ENCODE data around the gene NFYC. TPM values are rescaled to one million over a fixed set of nuclear protein-coding genes. Genes with fewer than 3 reads are reported as not detected.
A peak's percentile ranks its signal among the peaks of the same experiment; 100 is the strongest.

The NFYC gene
- total RNA-seq, 3 donors from 2014 or later, result 42.7 to 69.7 (median 55.7) TPM

DNA sequence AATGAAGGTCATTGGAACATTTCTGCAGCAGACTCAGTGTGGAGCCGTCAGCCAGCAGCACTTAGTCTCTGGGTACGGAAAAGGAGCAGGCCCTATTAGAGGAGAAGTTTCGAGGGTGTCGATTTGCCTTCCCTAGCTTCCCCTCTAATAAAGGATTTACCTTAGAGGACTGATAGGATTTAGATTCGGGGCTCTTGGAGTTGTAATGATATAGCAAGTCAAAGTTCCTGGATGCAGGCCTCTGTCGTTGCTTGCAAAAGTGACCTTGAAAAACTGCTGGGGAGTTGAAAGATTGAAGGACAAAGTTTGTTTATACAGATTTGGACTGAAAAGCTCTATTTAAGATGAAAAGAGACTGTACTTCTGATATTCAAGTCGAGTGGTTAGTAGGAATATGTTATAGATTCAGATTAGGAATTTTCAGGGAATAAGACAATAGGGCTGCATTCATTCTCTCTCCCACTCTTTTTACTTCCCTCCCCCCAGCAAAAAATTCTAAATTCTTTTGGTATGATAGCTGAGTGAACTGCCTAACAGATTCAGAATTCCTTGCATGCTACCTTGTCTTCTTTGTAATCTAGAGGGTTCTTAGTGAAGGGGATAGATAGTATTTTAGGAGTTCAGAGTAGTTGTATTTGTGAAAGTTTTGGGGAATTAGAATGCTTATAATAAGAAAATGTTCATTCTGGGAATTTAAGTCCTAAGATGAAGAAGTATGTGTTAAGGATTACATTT, 19.2 kb downstream of the NFYC start:
- DNase-seq (ENCODE audit: low spot score in 2 of 2), result no peak

DNA sequence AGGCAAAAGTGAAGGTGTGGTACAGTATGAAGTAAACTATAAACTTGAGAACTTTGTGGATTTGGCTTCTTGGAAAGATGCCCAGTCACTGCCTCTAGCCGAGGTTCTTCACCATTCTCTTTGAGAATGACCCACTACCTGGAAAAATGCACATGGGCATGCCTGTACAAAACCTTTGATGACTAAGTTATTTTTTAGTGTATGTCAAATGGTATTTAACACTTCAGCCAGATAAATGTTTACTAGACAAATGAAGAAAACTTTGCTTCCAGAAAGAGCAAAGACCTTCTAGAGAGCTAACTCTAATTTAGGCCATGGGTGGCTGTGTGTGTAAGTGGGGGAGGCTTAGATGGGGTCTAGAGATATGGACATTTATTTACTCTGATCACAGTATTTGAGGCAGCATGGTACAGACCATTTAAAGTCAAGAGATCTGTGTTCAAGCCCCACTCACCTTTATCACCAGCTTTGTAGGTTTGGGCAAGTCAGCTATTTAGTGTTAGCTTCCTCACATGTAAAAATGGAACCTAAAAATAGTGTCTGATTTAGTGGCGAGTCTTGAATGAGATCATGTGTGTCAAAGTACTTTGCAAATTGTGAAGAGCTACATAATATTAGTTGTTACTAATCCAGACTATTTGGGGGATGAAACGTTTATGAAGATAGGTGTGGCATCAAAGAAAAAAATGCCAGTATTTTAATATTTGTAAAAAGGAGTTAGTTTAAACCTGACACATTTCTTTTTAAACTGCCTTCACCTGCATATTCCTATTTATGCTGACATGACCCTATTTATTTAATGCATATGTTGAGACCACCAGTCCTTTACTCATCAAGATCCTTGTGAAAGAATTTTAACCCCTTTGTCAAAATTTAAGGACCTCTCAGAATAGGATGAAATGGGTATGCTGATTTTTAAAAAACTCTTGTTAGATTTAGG, 20.2 kb downstream of the NFYC start:
- Histone ChIP-seq H3K27me3 (no peaks in the 10 kb centered on the region), H3K27ac (peak overlapping the region; percentile 79 to 80), H3K9me3 (no peaks in the 10 kb centered on the region), H3K4me1 (peaks cover 0 to 8% of the 10 kb centered on the region in 2 donors), H3K36me3 (no peaks in the 10 kb centered on the region), H3K4me3 (peak overlapping the region in 2 of 3 donors; percentile 17 to 58)
- intact Hi-C loops (cut with DNase I; ENCODE audit: low total_unique reads), result no loop called here
- no peak for DNase-seq (ENCODE audit: low spot score in 2 of 2)
- TF ChIP-seq CTCF (IDR thresholded peaks at IDR 0.05) (no peak), POLR2AphosphoS5 (IDR thresholded peaks at IDR 0.05) (no peak), POLR2A (IDR thresholded peaks at IDR 0.05) (no peak)

More for the DNA sequence above, 19.2 kb downstream of the NFYC start:
- H3K9me3 ChIP-seq, result no peaks in the 10 kb centered on the region
- no peaks in the 10 kb centered on the region for H3K36me3 ChIP-seq
- H3K27me3 ChIP-seq, result no peaks in the 10 kb centered on the region
- intact Hi-C loops (cut with DNase I; ENCODE audit: low total_unique reads), result no loop called here
- peaks cover 0 to 8% of the 10 kb centered on the region in 2 donors for H3K4me1 ChIP-seq
- TF ChIP-seq POLR2A (IDR thresholded peaks at IDR 0.05), result no peak
- TF ChIP-seq CTCF (IDR thresholded peaks at IDR 0.05), result no peak
- no peak for TF ChIP-seq POLR2AphosphoS5 (IDR thresholded peaks at IDR 0.05)
- peak overlapping the region; percentile 79 to 80 for H3K27ac ChIP-seq
- peak overlapping the region in 2 of 3 donors; percentile 58 to 65 for H3K4me3 ChIP-seq

DNA sequence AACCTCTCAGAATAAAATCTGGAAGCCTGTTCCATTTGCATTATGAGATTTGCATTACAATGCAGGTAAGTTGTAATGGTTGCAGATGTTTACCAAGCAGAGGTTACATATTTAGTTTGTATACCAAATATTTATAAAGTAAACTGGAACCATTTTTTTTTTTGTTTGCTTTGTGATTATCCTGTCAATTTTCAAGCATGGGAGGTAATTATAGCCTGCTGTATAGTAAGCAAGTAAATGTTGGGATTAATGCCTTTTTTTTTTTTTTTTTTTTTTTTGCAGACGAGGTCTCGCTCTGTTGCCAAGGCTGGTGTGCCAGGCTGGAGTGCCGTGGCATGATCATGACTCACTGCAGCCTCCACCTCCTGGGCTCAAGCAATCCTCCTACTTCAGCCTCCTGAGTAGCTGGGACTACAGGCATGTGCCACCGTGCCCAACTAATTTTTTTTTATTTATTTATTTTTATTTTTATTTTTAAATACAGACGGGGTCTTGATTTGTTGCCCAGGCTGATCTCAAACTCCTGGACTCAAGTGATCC, 21.0 kb downstream of the NFYC start:
- TF ChIP-seq CTCF (IDR thresholded peaks at IDR 0.05) (no peak), POLR2AphosphoS5 (IDR thresholded peaks at IDR 0.05) (no peak), POLR2A (IDR thresholded peaks at IDR 0.05) (no peak)
- no peaks in the 10 kb centered on the region for H3K9me3 ChIP-seq
- H3K27ac ChIP-seq, result peak overlapping the region; percentile 27 to 41
- intact Hi-C loops (cut with DNase I; ENCODE audit: low total_unique reads), result no loop called here
- no peak overlapping the region for H3K4me3 ChIP-seq
- H3K27me3 ChIP-seq, result no peaks in the 10 kb centered on the region
- peaks cover 0 to 8% of the 10 kb centered on the region in 2 donors for H3K4me1 ChIP-seq
- H3K36me3 ChIP-seq, result no peaks in the 10 kb centered on the region
- DNase-seq (ENCODE audit: low spot score in 2 of 2), result no peak

DNA sequence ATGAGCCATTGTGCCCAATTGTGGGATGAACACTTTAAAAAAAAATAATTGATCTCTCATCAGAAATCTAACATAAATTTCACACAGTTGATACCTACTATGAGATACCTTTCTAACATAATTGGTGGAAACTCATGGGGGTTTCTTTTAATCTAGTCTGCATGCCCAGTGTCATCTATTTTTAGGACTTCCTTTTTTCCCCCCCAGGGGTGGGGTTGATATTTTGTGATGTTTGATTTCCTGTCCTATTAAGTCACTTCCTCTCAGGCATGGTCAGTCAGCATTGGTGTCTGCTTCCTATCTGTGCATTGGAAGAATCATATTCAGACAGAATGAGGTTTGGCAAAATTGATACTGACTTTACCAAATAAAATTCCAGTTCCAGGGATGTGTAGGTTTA, 21.5 kb downstream of the NFYC start:
- Histone ChIP-seq H3K27ac (peak overlapping the region; percentile 27 to 41), H3K4me3 (no peak overlapping the region), H3K4me1 (peaks cover 0 to 8% of the 10 kb centered on the region in 2 donors), H3K9me3 (no peaks in the 10 kb centered on the region), H3K36me3 (no peaks in the 10 kb centered on the region), H3K27me3 (no peaks in the 10 kb centered on the region)
- TF ChIP-seq POLR2A (IDR thresholded peaks at IDR 0.05) (no peak), CTCF (IDR thresholded peaks at IDR 0.05) (no peak), POLR2AphosphoS5 (IDR thresholded peaks at IDR 0.05) (no peak)
- intact Hi-C loops (cut with DNase I; ENCODE audit: low total_unique reads), result no loop called here
- DNase-seq (ENCODE audit: low spot score in 2 of 2), result no peak

All from breast epithelium (tissue), 4 donors.